OCI-LY7 (cell line): ENCODE measurements around the gene TRMO. TPM values are rescaled to one million over a fixed set of nuclear protein-coding genes. Genes with fewer than 3 reads are reported as not detected.

Source experiments
- BruUV-seq: library from RNA; stranded (reverse); fragments of 400-500 nt; replicated peaks from 2 replicates; lab custom pipeline; 2021; lab: Mats Ljungman, UMichigan
- CTCF ChIA-PET: fragments of 300-600 bp; sonication (Branson Sonifier 250); formaldehyde crosslinking; loops from one replicate; lab custom pipeline; 2022; ENCODE audit warnings: antibody characterized with exemption; ENCODE audit not compliant: unreplicated experiment; lab: Charles Lee
- POLR2A ChIA-PET: fragments of 300-600 bp; sonication (Branson Sonifier 250); formaldehyde crosslinking; loops from one replicate; lab custom pipeline; 2022; ENCODE audit warnings: antibody characterized with exemption; lab: Charles Lee
- DNase-seq: peaks from one replicate; pipeline ENCODE4 v3.0.0-alpha.2; 2015; ENCODE audit warnings: low spot score
- H2AFZ ChIP-seq: fragments of 200-600 bp; sonication (generic), shearing (Covaris generic); 2 replicates; pipeline ENCODE4 v1.6.1; 2014; ENCODE audit warnings: mild to moderate bottlenecking, antibody characterized with exemption, low read length, moderate library complexity
- H3K27ac ChIP-seq: fragments of 200-600 bp; sonication (generic); 2 replicates; pipeline ENCODE4 v1.5.1; 2014; ENCODE audit warnings: mixed run types, low read depth, mild to moderate bottlenecking, moderate library complexity, low read length, inconsistent platforms; ENCODE audit not compliant: poor library complexity, severe bottlenecking
- H3K36me3 ChIP-seq: fragments of 200-600 bp; sonication (generic); 2 replicates; pipeline ENCODE4 v1.6.1; 2014; ENCODE audit warnings: mild to moderate bottlenecking, antibody characterized with exemption, low read length, moderate library complexity, mixed read lengths; ENCODE audit not compliant: insufficient read depth
- H3K4me1 ChIP-seq: fragments of 200-600 bp; sonication (generic); 2 replicates; pipeline ENCODE4 v1.5.1; 2014; ENCODE audit warnings: mild to moderate bottlenecking, low read length; ENCODE audit not compliant: insufficient read depth, poor library complexity, severe bottlenecking
- H3K4me2 ChIP-seq: fragments of 200-600 bp; sonication (generic); 2 replicates; pipeline ENCODE4 v1.6.1; 2014; ENCODE audit warnings: mild to moderate bottlenecking, low read length
- H3K4me3 ChIP-seq: fragments of 200-600 bp; sonication (generic); 2 replicates; pipeline ENCODE4 v1.5.1; 2014; ENCODE audit warnings: mild to moderate bottlenecking, low read depth, low read length; ENCODE audit not compliant: poor library complexity, severe bottlenecking
- H3K79me2 ChIP-seq: fragments of 200-600 bp; sonication (generic); 2 replicates; pipeline ENCODE4 v1.6.1; 2016; ENCODE audit warnings: low read depth, mild to moderate bottlenecking, low read length, moderate library complexity, mixed read lengths; ENCODE audit not compliant: insufficient read depth
- H3K9me2 ChIP-seq: fragments of 200-600 bp; sonication (generic); 2 replicates; pipeline ENCODE4 v1.6.1; 2016; ENCODE audit warnings: mild to moderate bottlenecking, low read length, mixed read lengths; ENCODE audit not compliant: insufficient read depth
- H3K9me3 ChIP-seq: fragments of 200-600 bp; sonication (generic); 2 replicates; pipeline ENCODE4 v1.6.1; 2014; ENCODE audit warnings: mild to moderate bottlenecking, mixed run types, low read length, mixed read lengths
- H4K20me1 ChIP-seq: fragments of 200-600 bp; sonication (generic); 2 replicates; pipeline ENCODE4 v1.6.1; 2014; ENCODE audit warnings: mild to moderate bottlenecking, antibody characterized with exemption, low read length, moderate library complexity, mixed read lengths; ENCODE audit not compliant: insufficient read depth
- CTCF ChIP-seq: fragments of 200-600 bp; sonication (generic); conservative IDR thresholded peaks from 2 replicates; pipeline ENCODE4 v1.5.1; 2014; ENCODE audit warnings: mild to moderate bottlenecking, antibody characterized with exemption, low read length, moderate library complexity, mixed read lengths
- EZH2phosphoT487 ChIP-seq: fragments of 200-600 bp; sonication (generic); IDR thresholded peaks from 2 replicates; pipeline ENCODE4 v1.6.1; 2018; ENCODE audit warnings: low read depth, borderline replicate concordance, mild to moderate bottlenecking, mixed run types, antibody characterized with exemption, low read length, moderate library complexity, mixed read lengths
- intact Hi-C: fragments of 100-400 bp; cut with micrococcal nuclease; formaldehyde crosslinking; loops from one replicate; pipeline ENCODE4 v1.10.0; 2022; ENCODE audit not compliant: unreplicated experiment
- total RNA-seq, 2 experiments: library from RNA; depleted of rRNA in 1 of 2; stranded (reverse); fragments of >200 nt in 1 of 2; shearing (Covaris generic) in 1 of 2; gene quantifications; 2 replicates each; pipeline ENCODE4 v1.2.3, GENCODE V29; 2014 to 2022

The TRMO gene
- total RNA-seq, 2 experiments from 2014 or later: 10.9 to 17.6 TPM

DNA sequence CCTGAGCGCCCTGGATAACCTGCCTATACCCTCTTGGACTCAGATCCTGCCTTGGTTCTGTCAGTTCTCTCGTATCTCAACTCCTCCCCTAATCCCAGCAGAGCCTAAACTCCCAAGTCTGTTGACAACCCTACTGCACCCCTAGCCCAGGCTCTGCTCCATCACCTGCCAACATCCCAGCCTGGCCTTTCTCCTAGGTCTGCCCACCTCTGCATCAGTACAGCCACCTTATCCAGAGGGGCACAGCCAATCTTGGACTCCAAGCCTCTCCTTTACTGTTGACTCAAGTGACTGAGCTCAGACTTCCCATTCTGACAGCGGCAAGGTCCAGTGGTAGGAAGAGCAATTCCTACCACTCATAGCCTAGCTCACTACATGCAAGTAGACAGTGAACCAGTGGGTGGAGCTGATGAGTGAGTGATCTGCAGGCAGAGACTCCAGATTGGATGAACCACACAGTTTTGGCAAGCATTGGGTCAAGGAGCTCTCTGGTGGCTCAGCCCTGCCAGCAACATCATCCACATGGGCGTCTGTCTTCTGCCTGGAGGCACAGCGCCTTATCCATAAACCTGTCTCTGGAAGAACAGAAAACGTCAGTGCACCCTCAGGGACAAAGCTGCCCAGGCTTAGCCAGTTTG lies 26.5 kb downstream of the TRMO start:
- Histone ChIP-seq H4K20me1 (no peaks in the 10 kb centered on the region), H3K4me1 (no peaks in the 10 kb centered on the region), H3K79me2 (no peaks in the 10 kb centered on the region), H3K9me3 (no peaks in the 10 kb centered on the region), H3K27ac (no peak overlapping the region), H3K9me2 (no peaks in the 10 kb centered on the region), H2AFZ (no peak overlapping the region), H3K4me3 (no peak overlapping the region), H3K4me2 (no peak overlapping the region), H3K36me3 (no peaks in the 10 kb centered on the region)
- POLR2A ChIA-PET: no interaction called here
- no TSS peak for BruUV-seq
- intact Hi-C loops: no loop called here
- DNase-seq: peak; percentile 37
- TF ChIP-seq CTCF: peak; percentile 65
- no peak for TF ChIP-seq EZH2phosphoT487
- CTCF ChIA-PET: no interaction called here

- Histone ChIP-seq H3K9me3 (no peaks in the 10 kb centered on the region), H3K4me2 (no peak overlapping the region), H3K27ac (no peak overlapping the region), H3K4me1 (no peaks in the 10 kb centered on the region), H3K36me3 (no peaks in the 10 kb centered on the region), H3K4me3 (no peak overlapping the region), H4K20me1 (no peaks in the 10 kb centered on the region), H2AFZ (no peak overlapping the region), H3K9me2 (no peaks in the 10 kb centered on the region), H3K79me2 (no peaks in the 10 kb centered on the region)
- DNase-seq: no peak
- BruUV-seq: no TSS peak
- TF ChIP-seq EZH2phosphoT487: no peak
- POLR2A ChIA-PET: no interaction called here
- CTCF ChIA-PET: no interaction called here
- intact Hi-C loops: no loop called here
Measured at GRCh38 chr9:97895211-97895610, 27.1 kb downstream of the TRMO start.

- H2AFZ ChIP-seq: no peak overlapping the region
- no peaks in the 10 kb centered on the region for H3K79me2 ChIP-seq
- no peaks in the 10 kb centered on the region for H3K9me2 ChIP-seq
- POLR2A ChIA-PET: no interaction called here
- no peak overlapping the region for H3K4me3 ChIP-seq
- BruUV-seq: no TSS peak
- TF ChIP-seq EZH2phosphoT487: no peak
- 0 out of 2 replicates have a peak, but pooled peaks have one; percentile 16 for TF ChIP-seq CTCF
- H4K20me1 ChIP-seq: no peaks in the 10 kb centered on the region
- H3K4me2 ChIP-seq: no peak overlapping the region
- intact Hi-C loops: no loop called here
- H3K4me1 ChIP-seq: no peaks in the 10 kb centered on the region
- DNase-seq: no peak
- H3K9me3 ChIP-seq: no peaks in the 10 kb centered on the region
- H3K36me3 ChIP-seq: no peaks in the 10 kb centered on the region
- CTCF ChIA-PET: no interaction called here
- no peak overlapping the region for H3K27ac ChIP-seq
Measured at GRCh38 chr9:97892421-97892820, 29.9 kb downstream of the TRMO start.
